Sciatic nerve (tissue), 2 donors: Measurements from ENCODE around the gene FSTL4. TPM values are rescaled to one million over a fixed set of nuclear protein-coding genes. Genes with fewer than 3 reads are reported as not detected.

Source experiments
- ATAC-seq: fragments of 200-7000 bp; cut with Tn5 transposase; one replicate; pipeline ENCODE4 v1.9.1; 2020; ENCODE audit warnings: mild to moderate bottlenecking, moderate library complexity
- DNase-seq: peaks from one replicate; pipeline ENCODE4 v3.0.0-alpha.2; 2020; ENCODE audit warnings: low spot score
- intact Hi-C: fragments of 100-400 bp; cut with DNase I; formaldehyde crosslinking; loops from one replicate; pipeline ENCODE4 v1.14.2; 2022
- total RNA-seq: library from RNA; stranded (reverse); fragmentation: NEBNext Ultra II Directional; extraction: Animal tissue kit (Norgen Biotek cat#: 25700); gene quantifications from one replicate; pipeline ENCODE4 v1.2.1, GENCODE V29; 2021
- donor health status: DM: no; HTN: no; CAD: no.
- donor health status: DM: no; HTN: no; CAD: no.

FSTL4 gene
- total RNA-seq, 1 donor from 2014 or later: not detected

GRCh38 chr5:133496631-133497030 is 115.7 kb downstream of the FSTL4 start:
- DNase-seq (no peak), ATAC-seq (no peak)
- intact Hi-C loops: no loop called here

- ATAC-seq: no peak
- intact Hi-C loops: no loop called here
- DNase-seq: no peak
These were observed 117.5 kb downstream of the FSTL4 start for GRCh38 chr5:133494923-133495246.

GRCh38 chr5:133494232-133494922 is 118.0 kb downstream of the FSTL4 start:
- intact Hi-C loops: no loop called here
- no peak for ATAC-seq
- no peak for DNase-seq

- no peak for ATAC-seq
- intact Hi-C loops: no loop called here
- DNase-seq: no peak
These were observed 122.7 kb downstream of the FSTL4 start for GRCh38 chr5:133489632-133490031.

DNA sequence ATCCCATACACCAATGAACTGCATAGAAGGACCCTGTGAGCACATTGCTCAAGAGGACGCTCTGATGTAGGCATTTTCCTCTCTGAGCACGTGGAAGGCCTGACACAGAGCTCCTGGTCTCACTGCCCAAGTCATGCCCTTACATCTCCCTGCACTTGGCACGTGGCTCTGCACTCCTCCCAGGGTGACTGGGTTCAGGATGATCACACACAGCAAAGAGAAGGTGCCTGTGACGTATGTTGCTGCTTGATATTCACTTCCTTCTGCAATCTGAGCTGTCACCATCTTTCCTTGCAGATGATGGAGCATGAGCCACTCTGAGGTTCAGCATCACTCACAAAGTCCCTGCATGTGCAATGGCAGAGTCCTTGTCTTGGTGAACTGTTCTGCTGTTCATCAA is 125.2 kb downstream of the FSTL4 start:
- intact Hi-C loops: no loop called here
- DNase-seq (no peak), ATAC-seq (no peak)

- DNase-seq (no peak), ATAC-seq (no peak)
- intact Hi-C loops: no loop called here
These were observed 126.9 kb downstream of the FSTL4 start for GRCh38 chr5:133485468-133485867.

- ATAC-seq (no peak), DNase-seq (no peak)
- intact Hi-C loops: loop anchor here (2.0 kb wide), 1 partner anchor 57 kb away; no protein-coding TSS in a partner anchor
These were observed 128.8 kb downstream of the FSTL4 start for GRCh38 chr5:133483406-133484090.

DNA sequence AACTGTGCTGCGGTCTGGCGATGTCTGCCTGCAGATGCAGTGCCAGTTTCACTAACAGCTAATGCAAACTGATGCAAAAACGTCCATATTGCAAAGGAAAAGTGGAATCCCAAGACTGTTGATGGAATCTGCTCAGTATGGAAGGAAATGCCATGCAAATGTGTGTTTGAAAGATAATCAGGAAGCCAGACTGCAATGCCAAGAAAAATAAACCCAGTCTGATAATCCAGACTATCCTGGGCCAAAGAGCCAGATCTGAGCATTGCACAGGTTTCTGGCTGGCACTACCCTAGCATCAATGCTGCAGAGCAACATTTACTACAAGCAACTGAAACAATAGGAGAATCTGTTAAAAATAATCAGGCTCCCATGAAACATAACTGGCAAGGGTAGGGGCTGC is 130.3 kb downstream of the FSTL4 start:
- ATAC-seq (no peak), DNase-seq (no peak)
- intact Hi-C loops: loop anchor here (2.0 kb wide), 1 partner anchor 55 kb away; no protein-coding TSS in a partner anchor

GRCh38 chr5:133480866-133481265 is 131.5 kb downstream of the FSTL4 start:
- no peak for ATAC-seq
- intact Hi-C loops: no loop called here
- no peak for DNase-seq

- ATAC-seq (no peak), DNase-seq (no peak)
- intact Hi-C loops: no loop called here
These were observed 132.0 kb downstream of the FSTL4 start for GRCh38 chr5:133480366-133480765.

DNA sequence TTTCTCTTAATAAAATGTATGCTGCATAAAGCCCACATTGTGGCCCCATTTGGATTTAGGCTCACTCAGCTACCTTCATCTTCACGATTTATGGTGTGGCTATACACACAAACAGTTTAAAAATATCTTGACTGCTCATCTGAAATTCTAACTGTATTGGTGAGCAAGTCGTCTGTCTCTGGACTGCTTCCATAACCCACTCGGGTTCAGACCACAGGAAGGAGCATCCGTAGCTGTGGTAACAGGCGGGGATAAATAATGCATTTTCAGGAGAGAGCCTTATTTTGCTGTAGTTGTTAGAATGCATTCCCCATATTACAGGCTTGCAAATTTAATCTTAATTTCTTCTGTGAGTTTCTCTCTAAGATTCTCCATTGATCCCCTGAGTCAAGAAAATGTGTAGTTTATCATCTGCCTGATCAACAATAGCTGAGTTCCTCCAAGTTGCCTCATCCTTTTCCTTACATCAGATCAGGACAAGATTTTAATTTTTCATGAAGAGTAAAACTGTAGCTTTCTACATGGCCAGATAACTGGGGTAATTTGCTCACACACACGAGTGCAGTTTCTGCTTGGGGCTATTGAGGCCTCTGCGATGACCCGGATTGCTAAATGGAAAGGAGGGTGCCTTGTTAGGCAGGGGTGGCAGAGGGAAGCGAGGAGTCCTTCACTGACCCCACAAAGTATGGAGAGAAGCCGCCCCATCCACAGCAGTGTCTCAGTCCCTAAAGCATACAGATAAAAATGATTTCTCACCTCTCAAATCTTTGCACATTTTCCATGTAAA is 133.9 kb downstream of the FSTL4 start:
- intact Hi-C loops: no loop called here
- no peak for ATAC-seq
- DNase-seq: no peak

DNA sequence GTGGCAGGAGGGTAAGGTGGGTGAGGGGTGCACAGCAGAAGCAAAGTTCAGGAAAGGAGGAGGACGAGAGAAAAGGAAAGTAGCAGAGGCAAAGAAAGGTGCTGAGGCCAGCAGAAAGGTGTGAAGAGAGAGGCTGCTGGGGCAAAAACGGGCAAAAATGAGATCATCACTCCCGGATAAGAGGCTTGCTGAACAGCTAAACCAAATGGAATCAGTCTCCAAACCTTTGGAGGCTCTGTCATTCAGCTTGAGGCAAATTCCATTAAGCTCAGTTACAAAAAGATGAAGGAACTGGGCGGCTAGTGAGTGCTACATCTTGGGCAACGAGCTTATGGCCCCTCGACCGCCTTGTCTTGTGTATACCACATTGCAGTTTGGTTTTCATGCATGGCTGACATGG is 136.4 kb downstream of the FSTL4 start:
- intact Hi-C loops: no loop called here
- DNase-seq (no peak), ATAC-seq (no peak)

- ATAC-seq: no peak
- DNase-seq: no peak
- intact Hi-C loops: no loop called here
These were observed 137.3 kb downstream of the FSTL4 start for GRCh38 chr5:133474851-133475590.

DNA sequence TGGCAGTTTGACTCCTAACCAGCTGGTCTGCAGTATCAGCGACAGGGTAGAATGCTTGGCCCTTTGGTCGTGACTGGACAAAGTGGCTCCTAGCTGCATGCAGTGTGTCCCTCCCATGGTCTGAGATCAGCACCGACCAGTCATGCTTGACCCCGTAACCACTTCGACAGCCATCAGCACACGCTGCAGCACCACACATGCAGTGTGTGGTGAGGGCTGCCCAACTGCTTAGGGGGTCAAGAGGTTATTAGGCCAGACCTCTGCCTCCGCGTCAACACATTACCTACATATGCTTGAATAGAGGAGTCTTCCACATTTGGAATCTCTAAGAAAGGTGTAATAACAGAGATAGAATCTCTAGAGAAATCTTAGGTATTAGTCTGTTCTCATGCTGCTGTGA is 139.1 kb downstream of the FSTL4 start:
- intact Hi-C loops: no loop called here
- DNase-seq (no peak), ATAC-seq (no peak)

DNA sequence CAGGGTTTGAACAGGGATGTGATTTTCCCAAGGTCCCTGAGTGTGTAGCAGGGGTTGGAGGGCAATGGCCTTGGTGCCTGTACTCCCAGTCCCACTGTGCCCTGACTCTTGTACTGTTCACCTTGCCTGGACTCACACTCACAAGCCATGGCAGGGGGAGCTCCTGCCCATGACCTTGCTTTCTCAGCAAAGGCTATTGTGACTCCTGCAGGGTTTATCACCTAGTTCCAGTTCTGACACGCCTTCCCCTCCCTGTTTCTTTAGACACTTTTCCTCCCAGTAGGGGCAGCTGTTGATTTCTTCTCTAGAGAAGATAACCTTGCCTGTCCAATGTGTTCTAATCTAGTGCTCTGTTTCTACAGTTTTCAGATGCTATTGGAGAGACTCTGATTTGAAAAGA is 139.5 kb downstream of the FSTL4 start:
- DNase-seq: no peak
- ATAC-seq: no peak
- intact Hi-C loops: no loop called here

- intact Hi-C loops: no loop called here
- no peak for DNase-seq
- no peak for ATAC-seq
These were observed 140.6 kb downstream of the FSTL4 start for GRCh38 chr5:133471699-133472098.

GRCh38 chr5:133470841-133471240 is 141.5 kb downstream of the FSTL4 start:
- intact Hi-C loops: no loop called here
- no peak for ATAC-seq
- DNase-seq: no peak

GRCh38 chr5:133469846-133470245 is 142.5 kb downstream of the FSTL4 start:
- intact Hi-C loops: no loop called here
- DNase-seq (no peak), ATAC-seq (no peak)

DNA sequence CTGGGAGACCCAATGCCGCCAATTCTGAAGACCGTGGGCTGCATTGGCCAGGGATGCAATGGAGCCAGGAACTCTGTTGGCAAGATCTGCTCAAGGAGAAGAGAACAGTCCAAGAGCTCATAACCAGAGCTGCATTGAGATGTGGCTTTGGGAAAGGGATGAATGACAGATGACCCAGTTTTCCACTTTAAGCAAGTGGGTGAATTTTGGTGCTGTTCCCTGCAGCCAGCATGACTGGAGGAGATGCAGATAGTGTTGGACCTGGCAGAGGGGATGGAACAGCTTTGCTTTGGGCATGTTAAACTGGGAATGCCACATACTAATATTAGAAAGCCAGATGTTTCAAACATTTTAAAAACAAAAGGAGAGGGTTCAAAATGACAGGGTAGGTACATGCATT is 143.1 kb downstream of the FSTL4 start:
- no peak for ATAC-seq
- no peak for DNase-seq
- intact Hi-C loops: no loop called here

DNA sequence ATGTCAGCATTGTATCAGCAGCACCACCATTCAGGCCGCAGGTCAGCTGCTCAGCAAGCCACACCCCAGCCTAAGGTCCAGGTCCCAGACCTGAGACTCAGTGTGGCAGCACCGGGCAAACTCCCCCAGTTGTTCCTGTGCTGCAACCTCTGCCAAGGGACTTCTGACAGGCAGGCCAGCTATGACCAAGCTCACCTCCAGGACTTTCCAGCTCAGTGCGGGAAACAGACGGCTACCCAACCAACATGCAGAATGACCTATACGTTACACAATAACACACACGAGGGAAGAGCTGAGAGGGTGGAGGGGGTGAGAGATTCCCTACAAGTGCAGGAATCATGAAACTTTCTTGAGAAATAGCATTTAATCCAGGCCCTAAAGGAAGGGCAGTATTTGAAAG is 143.7 kb downstream of the FSTL4 start:
- no peak for DNase-seq
- ATAC-seq: no peak
- intact Hi-C loops: no loop called here
